GM23338 (cell line): Measurements from ENCODE around the gene KCNJ10.

Source experiments
- POLR2AphosphoS5 ChIP-seq: IDR thresholded peaks from 2 replicates; pipeline ENCODE4 v1.6.1; 2016; ENCODE audit warnings: antibody characterized with exemption, low read depth
- TF ChIP-seq, protein P1 (sequence below), 2 experiments: fragments of 200-600 bp in 1 of 2; sonication (generic) in 1 of 2; conservative IDR thresholded peaks; 2 replicates each; pipeline versions ENCODE4 v1.5.1 to v1.6.1; 2016 to 2017; ENCODE audit warnings: antibody characterized with exemption in 2 of 2, low read depth in 2 of 2, mild to moderate bottlenecking in 2 of 2, moderate library complexity in 1 of 2
- TF ChIP-seq, protein P2 (sequence below): IDR thresholded peaks from one replicate; pipeline ENCODE4 v1.6.1; 2018; ENCODE audit warnings: antibody characterized with exemption; ENCODE audit not compliant: unreplicated experiment

DNA sequence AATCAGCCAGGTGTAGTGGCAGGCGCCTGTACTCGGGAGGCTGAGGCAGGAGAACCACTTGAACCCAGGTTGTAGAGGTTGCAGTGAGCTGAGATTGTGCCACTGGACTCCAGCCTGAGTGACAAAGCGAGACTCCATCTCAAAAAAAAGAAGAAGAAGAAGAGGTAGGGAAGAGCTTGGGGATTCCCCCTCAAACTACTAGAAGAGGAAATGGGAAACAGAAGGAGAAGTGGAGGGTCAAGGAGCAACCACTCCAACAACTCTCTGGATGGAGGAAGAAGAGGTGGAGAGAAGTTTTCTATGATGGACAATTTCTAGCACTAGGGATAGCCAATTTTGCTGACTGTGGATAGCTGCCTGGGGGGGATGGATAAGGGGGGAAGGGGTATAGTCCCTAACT, 101.1 kb downstream of the KCNJ10 start:
- TF ChIP-seq, protein P1, sequence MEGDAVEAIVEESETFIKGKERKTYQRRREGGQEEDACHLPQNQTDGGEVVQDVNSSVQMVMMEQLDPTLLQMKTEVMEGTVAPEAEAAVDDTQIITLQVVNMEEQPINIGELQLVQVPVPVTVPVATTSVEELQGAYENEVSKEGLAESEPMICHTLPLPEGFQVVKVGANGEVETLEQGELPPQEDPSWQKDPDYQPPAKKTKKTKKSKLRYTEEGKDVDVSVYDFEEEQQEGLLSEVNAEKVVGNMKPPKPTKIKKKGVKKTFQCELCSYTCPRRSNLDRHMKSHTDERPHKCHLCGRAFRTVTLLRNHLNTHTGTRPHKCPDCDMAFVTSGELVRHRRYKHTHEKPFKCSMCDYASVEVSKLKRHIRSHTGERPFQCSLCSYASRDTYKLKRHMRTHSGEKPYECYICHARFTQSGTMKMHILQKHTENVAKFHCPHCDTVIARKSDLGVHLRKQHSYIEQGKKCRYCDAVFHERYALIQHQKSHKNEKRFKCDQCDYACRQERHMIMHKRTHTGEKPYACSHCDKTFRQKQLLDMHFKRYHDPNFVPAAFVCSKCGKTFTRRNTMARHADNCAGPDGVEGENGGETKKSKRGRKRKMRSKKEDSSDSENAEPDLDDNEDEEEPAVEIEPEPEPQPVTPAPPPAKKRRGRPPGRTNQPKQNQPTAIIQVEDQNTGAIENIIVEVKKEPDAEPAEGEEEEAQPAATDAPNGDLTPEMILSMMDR (conservative IDR thresholded peaks at IDR 0.05; ENCODE audit: low read depth in 2 of 2): no peak
- no peak for TF ChIP-seq POLR2AphosphoS5
- TF ChIP-seq, protein P2, sequence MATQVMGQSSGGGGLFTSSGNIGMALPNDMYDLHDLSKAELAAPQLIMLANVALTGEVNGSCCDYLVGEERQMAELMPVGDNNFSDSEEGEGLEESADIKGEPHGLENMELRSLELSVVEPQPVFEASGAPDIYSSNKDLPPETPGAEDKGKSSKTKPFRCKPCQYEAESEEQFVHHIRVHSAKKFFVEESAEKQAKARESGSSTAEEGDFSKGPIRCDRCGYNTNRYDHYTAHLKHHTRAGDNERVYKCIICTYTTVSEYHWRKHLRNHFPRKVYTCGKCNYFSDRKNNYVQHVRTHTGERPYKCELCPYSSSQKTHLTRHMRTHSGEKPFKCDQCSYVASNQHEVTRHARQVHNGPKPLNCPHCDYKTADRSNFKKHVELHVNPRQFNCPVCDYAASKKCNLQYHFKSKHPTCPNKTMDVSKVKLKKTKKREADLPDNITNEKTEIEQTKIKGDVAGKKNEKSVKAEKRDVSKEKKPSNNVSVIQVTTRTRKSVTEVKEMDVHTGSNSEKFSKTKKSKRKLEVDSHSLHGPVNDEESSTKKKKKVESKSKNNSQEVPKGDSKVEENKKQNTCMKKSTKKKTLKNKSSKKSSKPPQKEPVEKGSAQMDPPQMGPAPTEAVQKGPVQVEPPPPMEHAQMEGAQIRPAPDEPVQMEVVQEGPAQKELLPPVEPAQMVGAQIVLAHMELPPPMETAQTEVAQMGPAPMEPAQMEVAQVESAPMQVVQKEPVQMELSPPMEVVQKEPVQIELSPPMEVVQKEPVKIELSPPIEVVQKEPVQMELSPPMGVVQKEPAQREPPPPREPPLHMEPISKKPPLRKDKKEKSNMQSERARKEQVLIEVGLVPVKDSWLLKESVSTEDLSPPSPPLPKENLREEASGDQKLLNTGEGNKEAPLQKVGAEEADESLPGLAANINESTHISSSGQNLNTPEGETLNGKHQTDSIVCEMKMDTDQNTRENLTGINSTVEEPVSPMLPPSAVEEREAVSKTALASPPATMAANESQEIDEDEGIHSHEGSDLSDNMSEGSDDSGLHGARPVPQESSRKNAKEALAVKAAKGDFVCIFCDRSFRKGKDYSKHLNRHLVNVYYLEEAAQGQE: no peak
